Colonic mucosa (tissue), 4 donors: ENCODE measurements around the gene COPE. TPM values are rescaled to one million over a fixed set of nuclear protein-coding genes. Genes with fewer than 3 reads are reported as not detected.

Experiments used
- DNase-seq: peaks from one replicate; pipeline ENCODE4 v3.0.0-alpha.2; 2020
- H3K27ac ChIP-seq: fragments of 200-600 bp; one replicate; pipeline ENCODE4 v1.8.0; 2021
- H3K27me3 ChIP-seq: fragments of 200-600 bp; one replicate; pipeline ENCODE4 v1.8.0; 2021
- H3K36me3 ChIP-seq: fragments of 200-600 bp; one replicate; pipeline ENCODE4 v1.8.0; 2021
- H3K4me1 ChIP-seq: fragments of 200-600 bp; one replicate; pipeline ENCODE4 v1.8.0; 2021; ENCODE audit warnings: mild to moderate bottlenecking
- H3K4me3 ChIP-seq: fragments of 200-600 bp; one replicate; pipeline ENCODE4 v1.8.0; 2021
- H3K9ac ChIP-seq, 2 donors: one replicate each; pipeline ENCODE4 v1.7.0; 2013; ENCODE audit warnings: control low read depth in 2 of 2, low read depth in 2 of 2, low read length in 2 of 2
- H3K9me3 ChIP-seq: fragments of 200-600 bp; one replicate; pipeline ENCODE4 v1.8.0; 2021
- CTCF ChIP-seq: fragments of 200-600 bp; IDR thresholded peaks from one replicate; pipeline ENCODE4 v1.8.0; 2022; ENCODE audit warnings: antibody characterized with exemption, mild to moderate bottlenecking
- intact Hi-C: fragments of 100-400 bp; cut with DNase I; formaldehyde crosslinking; loops from one replicate; pipeline ENCODE4 v1.14.1; 2022
- total RNA-seq, 2 donors: library from RNA; stranded (reverse); fragmentation: NEBNext Ultra II Directional in 1 of 2; extraction: Animal tissue kit (Norgen Biotek cat#: 25700) in 1 of 2; gene quantifications; one replicate each; pipeline ENCODE4 v1.2.1, GENCODE V29; 2021
- donor health status: healthy.
- donor health status: DM: no; HTN: no; CAD: no.
- donor health status: DM: no; HTN: no; CAD: no.

COPE gene
- total RNA-seq, 2 donors from 2014 or later: 218 to 295 TPM

GRCh38 chr19:18939163-18939562 lies 20.0 kb upstream of the COPE start:
- H3K36me3 ChIP-seq: no peaks in the 10 kb centered on the region
- intact Hi-C loops: no loop called here
- no peak overlapping the region for H3K27ac ChIP-seq
- DNase-seq: no peak
- TF ChIP-seq CTCF: no peak
- H3K4me1 ChIP-seq: no peaks in the 10 kb centered on the region
- no peaks in the 10 kb centered on the region for H3K9me3 ChIP-seq
- no peak overlapping the region for H3K4me3 ChIP-seq
- no peak overlapping the region for H3K9ac ChIP-seq
- peaks cover 5% of the 10 kb centered on the region for H3K27me3 ChIP-seq

DNA sequence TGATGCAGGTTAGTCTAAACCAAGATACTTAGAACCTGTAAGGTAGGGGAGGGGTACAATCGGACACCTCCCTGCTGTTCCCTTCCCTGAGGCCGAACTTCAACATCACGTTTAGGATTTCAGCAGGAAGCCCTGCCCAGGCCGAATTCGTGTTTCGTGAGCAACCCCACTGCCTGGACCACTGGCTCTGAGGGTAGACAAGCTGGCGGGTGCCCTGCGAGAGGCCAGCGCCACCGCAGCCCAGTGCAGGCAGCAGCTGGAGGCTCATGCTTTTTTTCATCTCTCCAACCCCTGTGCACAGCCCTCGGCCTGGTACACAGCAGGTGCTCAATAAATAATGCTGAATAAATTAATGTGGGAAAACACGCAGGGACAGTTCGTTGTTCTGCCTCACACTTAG lies 14.1 kb upstream of the COPE start:
- no peaks in the 10 kb centered on the region for H3K36me3 ChIP-seq
- intact Hi-C loops: no loop called here

DNA sequence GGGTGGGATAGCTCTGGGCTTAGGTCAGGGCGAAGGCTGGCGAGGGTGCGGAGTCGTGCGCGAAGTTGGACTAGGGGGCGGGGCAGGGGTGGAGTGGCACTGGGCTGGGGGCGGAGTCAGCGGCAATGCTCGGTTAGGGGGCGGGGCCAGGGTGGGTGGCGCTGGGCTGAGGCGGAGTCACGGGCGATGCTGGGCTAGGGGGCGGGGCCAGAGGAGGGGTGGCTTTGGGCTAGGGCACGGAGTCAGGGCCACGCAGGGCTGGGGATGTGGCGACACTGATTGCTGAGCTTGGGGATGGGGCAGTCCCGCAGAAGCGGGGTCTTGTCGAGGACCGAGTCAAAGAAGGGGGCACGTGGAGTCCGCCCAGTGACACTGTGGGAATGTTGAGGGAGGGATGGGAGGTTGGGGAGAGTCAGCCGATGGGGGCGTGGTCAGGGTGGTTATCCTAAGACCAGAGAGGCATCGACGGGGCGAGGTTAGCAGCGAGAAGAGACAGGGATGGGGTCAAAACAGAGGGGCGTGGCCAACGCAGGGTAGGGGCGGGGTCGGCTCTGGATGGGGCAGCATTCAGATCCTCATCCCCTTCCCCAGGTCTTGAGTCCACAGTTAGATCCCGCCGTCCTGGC lies 13.1 kb upstream of the COPE start:
- Histone ChIP-seq H3K27ac (no peak overlapping the region), H3K4me3 (peak overlapping the region; percentile 4)

More for the DNA sequence above, 14.1 kb upstream of the COPE start:
- Histone ChIP-seq H3K4me3 (no peak overlapping the region), H3K9me3 (no peaks in the 10 kb centered on the region), H3K4me1 (no peaks in the 10 kb centered on the region), H3K27me3 (no peaks in the 10 kb centered on the region), H3K9ac (no peak overlapping the region), H3K27ac (no peak overlapping the region)
- no peak for DNase-seq
- TF ChIP-seq CTCF: no peak

DNA sequence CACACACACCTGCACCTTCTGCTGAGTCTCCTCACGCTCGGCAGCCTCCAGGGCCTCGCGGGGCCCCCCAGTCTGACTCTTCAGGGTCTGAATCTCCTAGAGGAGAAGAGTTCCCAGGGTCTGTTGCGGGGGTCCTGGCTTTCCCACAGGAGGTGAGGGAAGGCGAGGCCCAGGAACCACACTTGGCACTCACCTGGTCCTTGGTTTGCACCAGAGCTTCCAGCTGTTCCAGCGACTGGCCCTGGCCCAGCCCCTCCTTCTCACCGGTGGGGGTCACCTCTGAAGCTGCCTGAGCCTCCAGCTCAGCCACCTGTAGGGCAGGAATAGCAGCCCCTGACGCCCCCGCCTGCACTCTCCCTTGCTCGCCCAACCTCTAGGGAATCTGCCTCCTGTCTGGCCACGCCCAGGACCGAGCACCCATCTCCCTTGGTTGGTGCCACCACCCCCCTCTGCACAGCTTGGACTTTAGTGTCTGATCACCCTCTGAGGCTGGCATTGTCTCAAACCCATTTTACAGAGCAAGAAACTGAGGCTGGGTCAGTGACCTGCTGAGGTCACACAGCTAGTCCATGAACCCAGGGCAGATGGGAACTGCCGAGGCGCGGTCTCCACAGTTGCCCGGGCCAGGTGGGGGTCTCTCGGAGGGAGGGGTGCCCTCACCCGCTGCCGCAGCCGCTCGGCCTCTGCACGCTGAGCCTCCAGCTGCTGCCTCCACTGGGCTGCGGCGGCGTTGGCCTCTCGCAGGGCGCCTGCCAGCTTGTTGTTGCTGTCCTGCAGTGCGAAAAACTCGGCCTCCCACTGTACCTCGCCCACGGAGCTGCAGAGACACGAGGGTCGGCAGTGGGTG lies 12.4 kb upstream of the COPE start:
- TF ChIP-seq CTCF: no peak
- Histone ChIP-seq H3K27me3 (no peaks in the 10 kb centered on the region), H3K36me3 (no peaks in the 10 kb centered on the region), H3K9ac (no peak overlapping the region), H3K4me1 (no peaks in the 10 kb centered on the region), H3K27ac (no peak overlapping the region), H3K4me3 (no peak overlapping the region), H3K9me3 (no peaks in the 10 kb centered on the region)
- DNase-seq: no peak
- intact Hi-C loops: no loop called here

More for the DNA sequence above, 13.1 kb upstream of the COPE start:
- H3K27me3 ChIP-seq: no peaks in the 10 kb centered on the region
- DNase-seq: peak; percentile 92
- no peak for TF ChIP-seq CTCF
- H3K4me1 ChIP-seq: no peaks in the 10 kb centered on the region
- no peak overlapping the region for H3K9ac ChIP-seq
- no peaks in the 10 kb centered on the region for H3K9me3 ChIP-seq
- no peaks in the 10 kb centered on the region for H3K36me3 ChIP-seq
- intact Hi-C loops: no loop called here

GRCh38 chr19:18929311-18929710 lies 10.1 kb upstream of the COPE start:
- H3K4me1 ChIP-seq: no peaks in the 10 kb centered on the region
- intact Hi-C loops: no loop called here
- H3K9ac ChIP-seq: no peak overlapping the region
- H3K4me3 ChIP-seq: no peak overlapping the region
- no peak for DNase-seq
- TF ChIP-seq CTCF: no peak
- no peak overlapping the region for H3K27ac ChIP-seq
- H3K36me3 ChIP-seq: no peaks in the 10 kb centered on the region
- no peaks in the 10 kb centered on the region for H3K9me3 ChIP-seq
- no peaks in the 10 kb centered on the region for H3K27me3 ChIP-seq
